Measurements from ENCODE around the gene HAUS8. TPM values are rescaled to one million over a fixed set of nuclear protein-coding genes. Genes with fewer than 3 reads are reported as not detected.

Gene HAUS8
- total and polyA plus RNA-seq, 2 of the 4 experiments (the other 2 are of a cell fraction): 3.4 to 14.2 TPM

GRCh38 chr19:17074634-17075034, 618 bp downstream of the HAUS8 start:
- Histone ChIP-seq H3K23ac (ENCODE audit: low read depth, low read length) (peak overlapping the region; percentile 93), H3K56ac (ENCODE audit: extremely low read depth, insufficient read depth, low read length) (peak overlapping the region; percentile 51), H2BK20ac (ENCODE audit: low read depth, low read length) (no peak overlapping the region), H2BK15ac (ENCODE audit: low read depth, low read length) (no peak overlapping the region), H3K9me1 (ENCODE audit: insufficient read depth, low read length) (peaks cover 7% of the 10 kb centered on the region), H3K79me1 (ENCODE audit: low read depth in 1 of 2, low read length in 2 of 2) (peaks cover 20 to 51% of the 10 kb centered on the region in 2 experiments; a peak in 3 of 4 replicates), H2BK120ac (ENCODE audit: low read depth, low read length) (peak overlapping the region; percentile 46), H2AFZ (replicated peaks; ENCODE audit: low read length, poor library complexity) (peak overlapping the region; percentile 100), H4K20me1 (ENCODE audit: insufficient read depth, low read length) (peaks cover 30% of the 10 kb centered on the region), H2BK5ac (ENCODE audit: low read depth, low read length, poor library complexity, severe bottlenecking) (peak overlapping the region; percentile 49), H3K4me1 (ENCODE audit: control insufficient read depth, insufficient read depth, low read length) (peaks cover 24% of the 10 kb centered on the region), H3K14ac (replicated peaks; ENCODE audit: low read depth, low read length) (peak overlapping the region; percentile 92), H4K5ac (ENCODE audit: low read depth, low read length) (peak overlapping the region; percentile 55), H3K9ac (ENCODE audit: low read depth, low read length) (peak overlapping the region; percentile 51), H3K27me3 (ENCODE audit: control insufficient read depth, insufficient read depth, low read length) (no peaks in the 10 kb centered on the region), H2AK9ac (replicated peaks; ENCODE audit: low read depth, low read length, poor library complexity) (peak overlapping the region; percentile 94), H3K36me3 (ENCODE audit: control insufficient read depth, insufficient read depth, low read length) (no peaks in the 10 kb centered on the region; the same call in 1 of the 2 replicates), H3K18ac (ENCODE audit: low read depth, low read length) (peak overlapping the region; percentile 23; the same call in 1 of the 2 replicates), H3K9me3 (ENCODE audit: control insufficient read depth, insufficient read depth, low read length) (no peaks in the 10 kb centered on the region), H4K91ac (ENCODE audit: insufficient read depth, low read depth, low read length) (peak overlapping the region; percentile 50), H3K4me3 (ENCODE audit: insufficient read depth, low read depth, low read length) (peak overlapping the region; percentile 57), H3K4me2 (ENCODE audit: low read depth, low read length) (peak overlapping the region; percentile 71), H2AK5ac (ENCODE audit: low read depth, low read length) (peak overlapping the region; percentile 83), H4K8ac (ENCODE audit: low read depth in 2 of 2, low read length in 2 of 2) (peak overlapping the region; percentile 48 to 86; a peak in 3 of 4 replicates), H3K27ac (ENCODE audit: insufficient read depth, low read length) (peak overlapping the region; percentile 20), H3K4ac (ENCODE audit: low read depth, low read length) (peak overlapping the region; percentile 75)
- BruUV-seq (replicated peaks): no TSS peak
- TF ChIP-seq, protein P1, sequence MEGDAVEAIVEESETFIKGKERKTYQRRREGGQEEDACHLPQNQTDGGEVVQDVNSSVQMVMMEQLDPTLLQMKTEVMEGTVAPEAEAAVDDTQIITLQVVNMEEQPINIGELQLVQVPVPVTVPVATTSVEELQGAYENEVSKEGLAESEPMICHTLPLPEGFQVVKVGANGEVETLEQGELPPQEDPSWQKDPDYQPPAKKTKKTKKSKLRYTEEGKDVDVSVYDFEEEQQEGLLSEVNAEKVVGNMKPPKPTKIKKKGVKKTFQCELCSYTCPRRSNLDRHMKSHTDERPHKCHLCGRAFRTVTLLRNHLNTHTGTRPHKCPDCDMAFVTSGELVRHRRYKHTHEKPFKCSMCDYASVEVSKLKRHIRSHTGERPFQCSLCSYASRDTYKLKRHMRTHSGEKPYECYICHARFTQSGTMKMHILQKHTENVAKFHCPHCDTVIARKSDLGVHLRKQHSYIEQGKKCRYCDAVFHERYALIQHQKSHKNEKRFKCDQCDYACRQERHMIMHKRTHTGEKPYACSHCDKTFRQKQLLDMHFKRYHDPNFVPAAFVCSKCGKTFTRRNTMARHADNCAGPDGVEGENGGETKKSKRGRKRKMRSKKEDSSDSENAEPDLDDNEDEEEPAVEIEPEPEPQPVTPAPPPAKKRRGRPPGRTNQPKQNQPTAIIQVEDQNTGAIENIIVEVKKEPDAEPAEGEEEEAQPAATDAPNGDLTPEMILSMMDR (conservative IDR thresholded peaks at IDR 0.05; ENCODE audit: low read depth, low read length): no peak
- TF ChIP-seq, protein P2, sequence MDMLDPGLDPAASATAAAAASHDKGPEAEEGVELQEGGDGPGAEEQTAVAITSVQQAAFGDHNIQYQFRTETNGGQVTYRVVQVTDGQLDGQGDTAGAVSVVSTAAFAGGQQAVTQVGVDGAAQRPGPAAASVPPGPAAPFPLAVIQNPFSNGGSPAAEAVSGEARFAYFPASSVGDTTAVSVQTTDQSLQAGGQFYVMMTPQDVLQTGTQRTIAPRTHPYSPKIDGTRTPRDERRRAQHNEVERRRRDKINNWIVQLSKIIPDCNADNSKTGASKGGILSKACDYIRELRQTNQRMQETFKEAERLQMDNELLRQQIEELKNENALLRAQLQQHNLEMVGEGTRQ (IDR thresholded peaks at IDR 0.05; ENCODE audit: low read depth, low read length): no peak
- no peak for TF ChIP-seq NFE2L2 (IDR thresholded peaks at IDR 0.05; ENCODE audit: low read depth, low read length)
- TF ChIP-seq RCOR1 (IDR thresholded peaks at IDR 0.05; ENCODE audit: insufficient replicate concordance, low read length): no peak
- TF ChIP-seq ELK1 (IDR thresholded peaks at IDR 0.05; ENCODE audit: borderline replicate concordance, low read depth, low read length): no peak
- no peak for TF ChIP-seq FOS (IDR thresholded peaks at IDR 0.05; ENCODE audit: low read depth, low read length)
- TF ChIP-seq RFX5 (IDR thresholded peaks at IDR 0.05; ENCODE audit: low read depth, low read length): no peak
- TF ChIP-seq POLR2A (IDR thresholded peaks at IDR 0.05; ENCODE audit: low read depth, low read length): no peak; the same call in 1 of the 2 replicates
- TF ChIP-seq RAD21 (IDR thresholded peaks at IDR 0.05; ENCODE audit: low read length): no peak
- no peak for TF ChIP-seq MXI1 (IDR thresholded peaks at IDR 0.05; ENCODE audit: borderline replicate concordance, low read depth, low read length)
- no peak for TF ChIP-seq MAFK (IDR thresholded peaks at IDR 0.05; ENCODE audit: low read depth, low read length)
- TF ChIP-seq CEBPB (IDR thresholded peaks at IDR 0.05; ENCODE audit: low read depth, low read length): no peak
- TF ChIP-seq MAZ (IDR thresholded peaks at IDR 0.05; ENCODE audit: borderline replicate concordance, low read depth, low read length): no peak
- TF ChIP-seq SMC3 (IDR thresholded peaks at IDR 0.05; ENCODE audit: low read depth, low read length): no peak
- dilution Hi-C loops (cut with HindIII; ENCODE audit: low sequenced_read_pairs, unreplicated experiment): no loop called here
- WGBS, 2 experiments (ENCODE audit: extremely low coverage in 2 of 2, insufficient read length in 1 of 2): 12% methylated on average over 5 of the region's 11 CpGs; no CpG with 5 or more reads in 1 of the 2 experiments
- POLR2A ChIA-PET (ENCODE audit: unreplicated experiment): no interaction called here
- CTCF ChIA-PET: no interaction called here
- no peak for ATAC-seq (ENCODE audit: low read depth)
- no peak for DNase-seq
- in situ Hi-C loops (cut with MboI; ENCODE audit: low sequenced_read_pairs): loop anchor here (5.0 kb wide), 1 partner anchor 213 kb away; no protein-coding TSS in a partner anchor
- intact Hi-C loops (cut with micrococcal nuclease): loop anchor here (1.0 kb wide), 1 partner anchor 61 kb away; no protein-coding TSS in a partner anchor
